GM19023 (cell line): ENCODE measurements around the gene CHRNB4.
"Not testable (repeated sequence)": the region's sequence is repeated elsewhere in the genome, so short reads cannot be mapped to it uniquely, and the experiment has no call there.

Source experiments
- ATAC-seq: cut with Tn5 transposase; IDR thresholded peaks from one replicate; pipeline ENCODE4 v1.9.1; 2021; ENCODE audit warnings: mild to moderate bottlenecking, moderate library complexity; ENCODE audit not compliant: unreplicated experiment

The CHRNB4 gene

DNA sequence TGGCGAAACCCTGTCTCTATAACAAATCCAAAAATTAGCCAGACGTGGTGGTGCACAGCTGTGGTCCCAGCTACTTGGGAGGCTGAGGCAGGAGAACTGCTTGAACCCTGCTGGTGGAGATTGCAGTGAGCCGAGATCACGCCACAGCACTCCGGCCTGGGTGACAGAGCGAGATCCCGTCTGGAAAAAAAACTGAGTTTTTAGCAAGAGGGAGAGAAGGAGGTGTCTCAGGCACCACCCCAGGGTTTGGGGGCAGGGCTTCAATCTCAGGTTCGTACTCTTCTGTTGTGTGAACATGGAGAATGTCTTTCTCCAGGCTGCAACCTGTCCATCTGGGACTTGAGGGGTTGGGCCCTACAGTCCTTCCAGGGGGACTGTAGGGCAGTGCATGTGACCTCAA is 22.9 kb downstream of the CHRNB4 start:
- ATAC-seq = no peak

GRCh38 chr15:78617516-78617915 is 23.5 kb downstream of the CHRNB4 start:
- ATAC-seq = no peak

GRCh38 chr15:78617076-78617475 is 23.9 kb downstream of the CHRNB4 start:
- no peak for ATAC-seq

GRCh38 chr15:78616506-78616905 is 24.5 kb downstream of the CHRNB4 start:
- ATAC-seq = no peak

DNA sequence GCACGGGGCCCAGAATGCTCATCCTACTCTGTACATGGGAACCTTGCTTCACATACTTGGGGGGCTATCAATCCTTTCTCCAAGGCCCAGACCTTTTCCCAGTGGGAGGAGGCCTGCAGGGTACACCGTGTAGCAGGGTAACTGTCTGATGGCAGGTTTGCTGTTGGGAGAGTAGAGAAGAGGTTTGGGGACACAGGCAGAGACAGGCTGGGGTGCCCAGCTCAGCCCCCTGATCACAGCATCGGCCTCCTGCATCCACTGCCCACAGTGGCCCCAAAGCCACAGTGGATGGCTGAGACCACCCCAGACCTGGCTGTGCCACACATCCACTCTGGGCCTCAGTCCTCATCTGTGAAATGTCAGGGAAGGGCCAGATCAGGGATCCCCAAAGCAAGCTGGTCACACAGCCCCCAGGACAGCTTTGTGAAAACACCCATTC is 25.8 kb downstream of the CHRNB4 start:
- no peak for ATAC-seq

GRCh38 chr15:78614021-78614420 is 27.0 kb downstream of the CHRNB4 start:
- no peak for ATAC-seq

- not testable (repeated sequence) for ATAC-seq
Observed at GRCh38 chr15:78609551-78609950, 31.5 kb downstream of the CHRNB4 start.

GRCh38 chr15:78605680-78606079 is 35.3 kb downstream of the CHRNB4 start:
- ATAC-seq = no peak

GRCh38 chr15:78605201-78605600 is 35.8 kb downstream of the CHRNB4 start:
- ATAC-seq = no peak

GRCh38 chr15:78604420-78604819 is 36.6 kb downstream of the CHRNB4 start:
- ATAC-seq = no peak

DNA sequence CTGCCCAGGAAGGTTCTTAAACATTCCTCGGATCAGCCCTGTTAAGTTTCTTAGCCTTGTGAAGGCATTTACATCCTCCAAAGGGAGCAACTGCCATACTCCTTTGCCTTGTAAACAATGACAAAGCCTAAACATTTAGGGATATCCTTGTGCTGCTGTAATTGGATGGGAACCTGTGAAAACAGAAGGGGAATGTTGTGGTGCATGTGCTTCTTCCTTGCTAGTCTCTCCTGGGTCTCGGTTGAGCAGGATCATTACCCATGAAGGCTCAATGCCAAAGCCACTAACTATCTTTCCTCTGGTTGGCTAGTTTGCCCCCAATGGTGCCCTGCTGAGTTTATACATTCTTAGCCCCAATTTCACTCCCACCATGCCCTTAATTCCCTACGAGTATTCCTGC is 37.5 kb downstream of the CHRNB4 start:
- ATAC-seq = no peak

DNA sequence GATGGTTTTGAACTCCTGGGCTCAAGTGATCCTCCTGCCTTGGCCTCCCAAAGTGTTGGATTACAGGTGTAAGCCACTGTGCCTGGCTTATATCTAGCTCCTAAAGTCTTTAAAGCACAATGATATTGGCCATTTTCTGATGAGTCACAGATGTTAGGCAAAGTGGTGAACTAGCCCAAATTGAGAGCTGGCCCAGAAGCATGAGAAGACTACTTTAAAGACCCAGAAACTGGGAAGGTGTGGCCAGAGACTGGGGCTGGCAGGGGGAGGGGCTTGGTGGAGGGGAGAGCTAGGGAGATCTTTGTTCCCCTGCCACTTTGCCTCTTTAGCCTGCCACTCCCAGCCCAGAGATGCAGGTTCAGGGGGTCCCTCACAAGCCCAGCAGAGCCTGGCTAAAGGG is 41.8 kb downstream of the CHRNB4 start:
- no peak for ATAC-seq

- ATAC-seq = no peak
Observed at GRCh38 chr15:78598348-78598747, 42.7 kb downstream of the CHRNB4 start.

DNA sequence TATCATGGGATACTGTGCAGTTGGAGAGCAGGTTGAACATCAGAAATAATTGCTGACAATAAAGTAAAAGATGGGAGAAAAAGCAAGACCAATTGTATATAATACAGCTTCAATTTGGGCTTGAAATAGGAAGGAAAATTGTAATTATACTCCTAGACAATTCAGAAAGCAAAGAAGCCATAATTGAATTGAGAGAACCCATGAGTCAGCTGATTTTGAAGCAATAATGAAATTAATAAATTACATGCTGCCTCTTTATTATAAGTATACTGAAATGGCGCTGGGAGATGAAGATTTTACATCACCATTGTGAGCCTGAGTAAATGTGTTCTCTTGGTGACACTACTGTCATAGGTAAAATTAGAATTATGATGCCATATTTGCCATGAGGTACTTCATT is 43.4 kb downstream of the CHRNB4 start:
- ATAC-seq = no peak

DNA sequence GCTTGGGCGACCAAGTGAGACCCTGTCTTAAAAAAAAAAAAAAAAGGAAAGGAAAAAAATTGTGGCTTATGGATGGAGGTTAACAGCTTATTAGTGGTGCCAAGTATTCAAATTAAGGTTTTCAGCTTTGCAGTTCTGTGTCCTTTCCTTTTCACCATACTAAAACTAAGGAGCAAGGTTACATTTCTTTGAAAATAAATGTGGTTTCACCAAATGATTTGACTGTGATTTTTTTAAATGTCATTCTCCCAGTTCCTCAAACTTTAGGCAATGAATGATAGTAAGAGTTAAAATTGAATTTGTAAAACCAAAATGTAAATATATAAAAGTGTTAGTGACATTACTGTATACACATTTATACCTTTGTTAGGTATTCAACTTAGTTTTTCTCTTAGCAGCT is 66.1 kb downstream of the CHRNB4 start:
- no peak for ATAC-seq
